GM19452 (cell line): ENCODE data around the gene ARHGAP33.

Experiments used
- ATAC-seq: cut with Tn5 transposase; IDR thresholded peaks from one replicate; pipeline ENCODE4 v1.9.1; 2021; ENCODE audit not compliant: unreplicated experiment

Gene ARHGAP33, protein sequence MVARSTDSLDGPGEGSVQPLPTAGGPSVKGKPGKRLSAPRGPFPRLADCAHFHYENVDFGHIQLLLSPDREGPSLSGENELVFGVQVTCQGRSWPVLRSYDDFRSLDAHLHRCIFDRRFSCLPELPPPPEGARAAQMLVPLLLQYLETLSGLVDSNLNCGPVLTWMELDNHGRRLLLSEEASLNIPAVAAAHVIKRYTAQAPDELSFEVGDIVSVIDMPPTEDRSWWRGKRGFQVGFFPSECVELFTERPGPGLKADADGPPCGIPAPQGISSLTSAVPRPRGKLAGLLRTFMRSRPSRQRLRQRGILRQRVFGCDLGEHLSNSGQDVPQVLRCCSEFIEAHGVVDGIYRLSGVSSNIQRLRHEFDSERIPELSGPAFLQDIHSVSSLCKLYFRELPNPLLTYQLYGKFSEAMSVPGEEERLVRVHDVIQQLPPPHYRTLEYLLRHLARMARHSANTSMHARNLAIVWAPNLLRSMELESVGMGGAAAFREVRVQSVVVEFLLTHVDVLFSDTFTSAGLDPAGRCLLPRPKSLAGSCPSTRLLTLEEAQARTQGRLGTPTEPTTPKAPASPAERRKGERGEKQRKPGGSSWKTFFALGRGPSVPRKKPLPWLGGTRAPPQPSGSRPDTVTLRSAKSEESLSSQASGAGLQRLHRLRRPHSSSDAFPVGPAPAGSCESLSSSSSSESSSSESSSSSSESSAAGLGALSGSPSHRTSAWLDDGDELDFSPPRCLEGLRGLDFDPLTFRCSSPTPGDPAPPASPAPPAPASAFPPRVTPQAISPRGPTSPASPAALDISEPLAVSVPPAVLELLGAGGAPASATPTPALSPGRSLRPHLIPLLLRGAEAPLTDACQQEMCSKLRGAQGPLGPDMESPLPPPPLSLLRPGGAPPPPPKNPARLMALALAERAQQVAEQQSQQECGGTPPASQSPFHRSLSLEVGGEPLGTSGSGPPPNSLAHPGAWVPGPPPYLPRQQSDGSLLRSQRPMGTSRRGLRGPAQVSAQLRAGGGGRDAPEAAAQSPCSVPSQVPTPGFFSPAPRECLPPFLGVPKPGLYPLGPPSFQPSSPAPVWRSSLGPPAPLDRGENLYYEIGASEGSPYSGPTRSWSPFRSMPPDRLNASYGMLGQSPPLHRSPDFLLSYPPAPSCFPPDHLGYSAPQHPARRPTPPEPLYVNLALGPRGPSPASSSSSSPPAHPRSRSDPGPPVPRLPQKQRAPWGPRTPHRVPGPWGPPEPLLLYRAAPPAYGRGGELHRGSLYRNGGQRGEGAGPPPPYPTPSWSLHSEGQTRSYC

DNA sequence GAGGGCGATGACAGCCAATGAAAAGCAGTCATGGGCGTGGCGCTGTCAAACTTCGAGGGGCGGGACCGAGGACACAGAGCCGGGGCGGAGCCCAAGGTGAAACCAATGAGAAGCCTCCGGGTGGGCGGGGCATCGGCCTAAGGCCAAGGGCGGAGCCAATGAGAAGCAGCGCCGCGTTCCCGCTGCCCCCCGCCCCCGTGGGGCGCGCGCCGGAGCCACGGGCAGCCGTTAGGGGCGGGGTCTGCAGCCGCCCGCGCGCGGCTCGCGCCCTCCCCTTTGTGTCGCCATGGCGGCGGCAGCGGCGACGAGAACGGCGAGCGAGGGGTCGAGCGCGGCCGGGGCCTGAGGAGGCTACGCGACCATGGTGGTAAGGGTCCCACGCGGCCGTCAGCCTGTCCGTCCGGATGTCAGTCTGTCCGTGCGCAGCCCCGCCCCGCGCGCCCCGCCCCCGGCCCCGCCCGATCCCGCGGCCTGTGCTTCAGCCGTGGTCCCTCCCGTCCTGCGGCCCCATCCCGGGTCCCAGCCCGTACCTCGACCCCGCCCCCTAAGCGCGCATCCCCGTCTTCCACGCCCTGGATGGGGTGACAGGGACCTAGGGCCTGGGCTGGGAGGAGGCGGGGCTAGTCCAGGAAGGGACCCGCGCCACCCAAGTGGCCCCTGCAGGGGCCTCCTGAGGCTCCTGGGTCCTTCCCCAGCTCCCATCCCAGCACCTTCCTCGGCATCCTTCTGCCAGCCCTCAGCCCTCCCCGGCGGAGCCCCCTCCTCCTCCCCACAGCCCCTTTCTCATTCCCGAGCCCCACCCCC is at the start of gene ARHGAP33:
TSS of gene ARHGAP33 (plus strand) at position 267 of the 804 bp plus-strand sequence. CDS start at position 362, 95 bp downstream.
- peak; percentile 92 for ATAC-seq

DNA sequence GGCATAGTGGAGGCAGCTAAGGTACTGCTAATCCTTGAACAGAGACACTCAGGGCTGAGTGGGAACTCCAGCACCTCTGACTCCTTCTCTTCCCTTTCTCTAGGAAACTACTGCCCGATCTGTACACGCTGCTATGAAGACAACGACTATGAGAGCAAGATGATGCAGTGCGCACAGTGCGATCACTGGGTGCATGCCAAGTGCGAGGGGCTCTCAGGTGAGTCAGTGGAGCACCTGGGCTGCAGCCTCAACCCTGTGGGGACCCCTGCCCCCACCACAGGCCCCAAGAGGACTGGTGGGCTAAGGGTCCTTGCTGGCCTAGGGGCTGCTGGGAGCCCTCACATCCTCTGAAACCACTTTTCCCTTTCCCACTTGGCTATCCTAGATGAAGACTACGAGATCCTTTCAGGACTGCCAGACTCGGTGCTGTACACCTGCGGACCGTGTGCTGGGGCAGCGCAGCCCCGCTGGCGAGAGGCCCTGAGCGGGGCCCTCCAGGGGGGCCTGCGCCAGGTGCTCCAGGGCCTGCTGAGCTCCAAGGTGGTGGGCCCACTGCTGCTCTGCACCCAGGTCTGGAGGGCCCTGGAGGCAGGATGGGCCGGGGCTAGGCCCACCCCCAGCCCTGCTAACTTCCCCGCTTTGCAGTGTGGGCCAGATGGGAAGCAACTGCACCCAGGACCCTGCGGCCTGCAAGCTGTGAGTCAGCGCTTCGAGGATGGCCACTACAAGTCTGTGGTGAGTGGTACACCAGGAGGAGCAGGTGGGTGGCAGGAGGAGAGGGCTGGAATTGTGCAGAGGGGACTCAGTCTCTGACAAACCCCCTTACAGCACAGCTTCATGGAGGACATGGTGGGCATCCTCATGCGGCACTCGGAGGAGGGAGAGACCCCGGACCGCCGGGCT is 48.1 kb upstream of the ARHGAP33 start:
- ATAC-seq, result no peak

DNA sequence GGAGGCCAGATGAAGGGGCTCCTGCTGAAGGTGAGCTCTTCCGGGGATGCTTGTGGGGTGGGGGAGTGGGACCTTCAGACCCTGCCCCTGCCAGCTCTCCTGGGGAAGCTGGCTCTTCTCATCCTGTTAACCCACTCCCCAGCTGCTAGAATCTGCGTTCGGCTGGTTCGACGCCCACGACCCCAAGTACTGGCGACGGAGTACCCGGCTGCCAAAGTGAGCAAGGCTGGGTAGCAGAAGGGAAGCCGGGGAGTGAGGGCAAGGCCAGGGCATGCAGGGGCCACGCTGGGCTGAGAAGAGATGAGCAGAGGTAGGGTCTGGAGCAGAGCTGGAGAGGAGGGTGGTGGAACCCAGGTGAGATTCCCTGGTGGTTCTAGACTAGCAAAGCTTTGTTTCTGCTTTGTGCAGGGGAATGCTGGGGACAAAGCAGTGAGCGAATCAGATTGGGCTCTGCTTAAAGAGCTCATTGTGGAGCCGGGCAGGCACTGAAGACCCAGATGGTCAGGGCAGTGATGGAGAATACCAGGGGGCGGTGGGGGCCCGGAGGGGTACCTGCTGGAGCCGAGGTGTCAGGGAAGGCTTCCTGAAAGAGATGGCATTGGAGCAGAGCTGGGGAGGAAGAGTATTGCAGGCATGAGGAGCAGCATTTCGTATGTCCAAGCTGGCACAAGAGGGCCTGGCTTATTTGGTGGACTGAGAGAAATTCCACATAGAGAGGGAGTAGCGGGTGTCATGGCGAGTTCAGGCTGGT is 47.2 kb upstream of the ARHGAP33 start:
- no peak for ATAC-seq

DNA sequence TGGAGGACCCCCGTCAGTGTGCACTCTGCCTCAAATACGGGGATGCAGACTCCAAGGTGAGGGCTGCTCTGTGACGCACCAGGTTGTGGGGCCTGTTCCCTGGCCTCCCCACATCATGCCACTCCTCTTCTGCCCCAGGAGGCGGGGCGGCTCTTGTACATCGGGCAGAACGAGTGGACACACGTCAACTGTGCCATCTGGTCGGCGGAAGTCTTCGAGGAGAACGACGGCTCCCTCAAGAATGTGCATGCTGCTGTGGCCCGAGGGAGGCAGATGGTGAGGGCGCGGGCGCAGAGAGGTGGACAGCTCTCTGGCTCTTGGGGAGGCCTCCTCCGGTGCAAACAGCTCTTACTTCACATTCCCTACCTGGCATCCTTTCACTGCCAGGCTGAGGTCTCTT is 46.3 kb upstream of the ARHGAP33 start:
- ATAC-seq, result no peak

DNA sequence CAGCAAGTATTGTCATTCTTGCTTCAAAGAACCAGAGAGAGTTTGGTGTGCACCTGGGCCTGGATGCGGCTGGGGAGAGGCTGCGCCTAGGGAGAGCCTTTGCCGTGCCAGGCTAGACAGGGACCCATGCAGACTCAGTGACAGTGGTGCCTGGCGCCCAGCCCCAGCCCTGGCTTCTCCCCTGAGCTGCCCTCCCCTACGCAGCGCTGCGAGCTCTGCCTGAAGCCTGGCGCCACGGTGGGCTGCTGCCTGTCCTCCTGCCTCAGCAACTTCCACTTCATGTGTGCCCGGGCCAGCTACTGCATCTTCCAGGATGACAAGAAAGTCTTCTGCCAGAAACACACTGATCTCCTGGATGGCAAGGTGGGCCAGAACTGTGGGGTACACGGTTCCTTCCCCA is 45.6 kb upstream of the ARHGAP33 start:
- ATAC-seq, result no peak

DNA sequence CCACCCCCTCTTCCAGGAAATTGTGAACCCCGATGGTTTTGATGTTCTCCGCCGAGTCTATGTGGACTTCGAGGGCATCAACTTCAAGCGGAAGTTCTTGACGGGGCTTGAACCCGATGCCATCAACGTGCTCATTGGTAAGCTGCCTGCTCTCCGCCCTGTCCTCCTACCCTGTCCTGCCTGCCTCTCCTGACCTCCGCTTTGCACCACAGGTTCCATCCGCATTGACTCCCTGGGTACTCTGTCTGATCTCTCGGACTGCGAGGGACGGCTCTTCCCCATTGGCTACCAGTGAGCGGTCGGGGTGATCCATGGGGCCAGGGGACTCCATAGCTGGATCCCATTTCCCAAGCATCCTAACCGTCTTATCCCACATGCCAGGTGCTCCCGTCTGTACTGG is 45.0 kb upstream of the ARHGAP33 start:
- no peak for ATAC-seq

DNA sequence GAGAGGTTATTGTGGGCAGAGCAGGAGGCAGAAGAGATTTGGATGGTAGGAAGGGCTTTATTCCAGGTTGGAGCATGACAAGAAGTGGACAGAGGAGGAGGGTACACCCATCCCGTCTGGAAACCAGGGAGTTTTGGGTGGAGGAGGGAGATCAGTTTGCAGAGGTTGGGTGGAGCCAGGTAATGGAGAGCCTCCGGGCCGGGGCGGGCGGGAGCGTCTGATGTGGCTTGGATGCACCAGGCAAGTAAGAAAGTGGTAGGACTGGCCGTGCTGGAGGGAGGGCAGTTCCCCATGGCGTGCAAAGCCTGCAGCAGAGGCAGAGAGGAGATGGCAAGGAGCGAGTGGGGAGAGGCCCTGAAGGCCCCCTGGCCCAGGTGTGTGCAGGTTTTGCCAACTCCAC is 44.0 kb upstream of the ARHGAP33 start:
- ATAC-seq, result no peak

DNA sequence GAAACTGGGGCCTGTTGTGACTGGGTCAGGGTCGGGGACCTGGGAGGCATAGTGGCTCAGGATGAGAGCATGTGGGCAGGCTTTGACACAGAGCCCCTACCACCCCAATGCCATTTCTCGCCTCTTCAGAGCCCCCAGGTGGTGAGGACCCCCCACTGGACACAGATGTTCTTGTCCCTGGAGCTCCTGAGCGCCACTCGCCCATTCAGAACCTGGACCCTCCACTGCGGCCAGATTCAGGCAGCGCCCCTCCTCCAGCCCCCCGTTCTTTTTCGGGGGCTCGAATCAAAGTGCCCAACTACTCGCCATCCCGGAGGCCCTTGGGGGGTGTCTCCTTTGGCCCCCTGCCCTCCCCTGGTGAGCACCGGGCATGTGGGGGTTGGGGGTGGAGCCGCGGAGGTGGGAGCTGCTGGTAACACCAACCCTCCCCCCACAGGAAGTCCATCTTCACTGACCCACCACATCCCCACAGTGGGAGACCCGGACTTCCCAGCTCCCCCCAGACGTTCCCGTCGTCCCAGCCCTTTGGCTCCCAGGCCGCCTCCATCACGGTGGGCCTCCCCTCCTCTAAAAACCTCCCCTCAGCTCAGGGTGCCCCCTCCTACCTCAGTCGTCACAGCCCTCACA is 43.5 kb upstream of the ARHGAP33 start:
- ATAC-seq, result no peak

DNA sequence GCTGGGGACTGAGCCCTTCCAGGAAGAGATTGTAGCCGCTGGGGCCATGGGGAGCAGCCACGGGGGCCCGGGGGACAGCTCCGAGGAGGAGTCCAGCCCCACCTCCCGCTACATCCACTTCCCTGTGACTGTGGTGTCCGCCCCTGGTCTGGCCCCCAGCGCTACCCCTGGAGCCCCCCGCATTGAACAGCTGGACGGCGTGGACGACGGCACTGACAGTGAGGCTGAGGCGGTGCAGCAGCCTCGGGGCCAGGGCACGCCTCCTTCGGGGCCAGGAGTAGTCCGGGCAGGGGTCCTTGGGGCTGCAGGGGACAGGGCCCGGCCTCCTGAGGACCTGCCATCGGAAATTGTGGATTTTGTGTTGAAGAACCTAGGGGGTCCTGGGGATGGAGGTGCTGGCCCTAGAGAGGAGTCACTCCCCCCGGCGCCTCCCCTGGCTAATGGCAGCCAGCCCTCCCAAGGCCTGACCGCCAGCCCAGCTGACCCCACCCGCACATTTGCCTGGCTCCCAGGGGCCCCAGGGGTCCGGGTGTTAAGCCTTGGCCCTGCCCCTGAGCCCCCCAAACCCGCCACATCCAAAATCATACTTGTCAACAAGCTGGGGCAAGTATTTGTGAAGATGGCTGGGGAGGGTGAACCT is 42.7 kb upstream of the ARHGAP33 start:
- no peak for ATAC-seq

DNA sequence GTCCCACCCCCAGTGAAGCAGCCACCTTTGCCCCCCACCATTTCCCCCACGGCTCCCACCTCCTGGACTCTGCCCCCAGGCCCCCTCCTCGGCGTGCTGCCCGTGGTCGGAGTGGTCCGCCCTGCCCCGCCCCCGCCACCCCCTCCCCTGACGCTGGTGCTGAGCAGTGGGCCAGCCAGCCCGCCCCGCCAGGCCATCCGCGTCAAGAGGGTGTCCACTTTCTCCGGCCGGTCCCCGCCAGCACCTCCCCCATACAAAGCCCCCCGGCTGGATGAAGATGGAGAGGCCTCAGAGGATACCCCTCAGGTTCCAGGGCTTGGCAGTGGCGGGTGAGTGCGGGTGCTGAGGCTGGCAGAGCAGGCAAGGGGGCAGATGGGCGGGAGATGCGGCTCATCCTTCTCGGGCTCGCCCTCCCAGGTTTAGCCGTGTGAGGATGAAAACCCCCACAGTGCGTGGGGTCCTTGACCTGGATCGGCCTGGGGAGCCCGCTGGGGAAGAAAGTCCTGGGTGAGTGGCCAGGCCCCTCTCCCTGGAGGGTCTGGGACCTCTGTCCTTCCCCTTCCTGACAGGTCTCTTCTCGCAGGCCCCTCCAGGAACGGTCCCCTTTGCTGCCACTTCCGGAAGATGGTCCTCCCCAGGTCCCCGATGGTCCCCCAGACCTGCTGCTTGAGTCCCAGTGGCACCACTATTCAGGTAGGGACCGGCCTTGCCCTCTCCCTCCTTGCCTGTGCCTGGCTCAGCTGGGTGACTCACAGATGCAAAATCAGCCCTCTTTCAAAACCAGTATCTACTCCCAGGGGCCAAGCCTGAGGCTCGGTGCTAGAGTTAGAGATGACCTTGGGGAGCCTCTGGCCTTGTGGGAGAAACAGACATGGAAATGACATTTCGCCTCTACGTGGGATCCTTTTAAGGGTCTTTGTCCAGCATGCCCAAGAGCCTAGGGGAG is 41.9 kb upstream of the ARHGAP33 start:
- ATAC-seq, result no peak

DNA sequence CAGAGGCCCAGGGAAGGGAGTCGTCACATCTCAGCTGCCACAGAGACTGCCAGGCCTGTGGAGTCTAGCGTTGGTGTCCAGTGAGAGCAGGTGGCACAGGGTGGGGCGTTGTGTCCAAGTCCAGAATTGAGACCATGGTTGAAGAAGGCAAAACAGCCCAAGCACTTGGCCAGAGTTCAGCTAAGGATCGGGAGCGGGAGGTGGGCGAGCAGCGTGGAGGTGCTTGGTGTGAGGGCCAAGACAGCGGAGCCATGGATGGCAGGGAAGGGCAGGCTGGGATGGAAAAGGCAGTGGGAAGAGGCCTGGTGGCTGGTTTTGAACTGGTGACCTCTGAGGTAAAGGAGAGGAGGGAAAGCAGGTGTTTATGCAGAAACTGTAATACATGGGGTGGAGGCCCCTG is 41.1 kb upstream of the ARHGAP33 start:
- ATAC-seq, result no peak

DNA sequence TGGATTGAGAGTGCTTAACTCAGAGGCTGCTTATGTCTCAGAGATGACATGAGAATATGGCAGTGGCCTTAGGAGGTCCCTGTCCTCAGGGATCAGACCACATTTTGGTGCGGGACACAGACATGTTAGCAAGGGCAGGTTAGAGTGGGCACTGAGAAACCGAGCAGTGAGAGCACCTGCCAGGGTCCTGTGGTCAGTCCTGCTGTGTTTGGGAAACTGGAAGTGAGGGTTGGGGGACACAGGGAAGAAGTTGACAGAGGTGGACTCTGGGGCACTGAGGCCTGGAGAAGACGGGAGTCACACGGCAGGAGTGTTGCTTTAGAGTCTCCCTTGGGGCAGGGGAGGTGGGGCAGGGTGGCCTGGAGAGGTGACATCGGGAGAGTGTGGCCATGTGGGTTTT is 40.5 kb upstream of the ARHGAP33 start:
- no peak for ATAC-seq

DNA sequence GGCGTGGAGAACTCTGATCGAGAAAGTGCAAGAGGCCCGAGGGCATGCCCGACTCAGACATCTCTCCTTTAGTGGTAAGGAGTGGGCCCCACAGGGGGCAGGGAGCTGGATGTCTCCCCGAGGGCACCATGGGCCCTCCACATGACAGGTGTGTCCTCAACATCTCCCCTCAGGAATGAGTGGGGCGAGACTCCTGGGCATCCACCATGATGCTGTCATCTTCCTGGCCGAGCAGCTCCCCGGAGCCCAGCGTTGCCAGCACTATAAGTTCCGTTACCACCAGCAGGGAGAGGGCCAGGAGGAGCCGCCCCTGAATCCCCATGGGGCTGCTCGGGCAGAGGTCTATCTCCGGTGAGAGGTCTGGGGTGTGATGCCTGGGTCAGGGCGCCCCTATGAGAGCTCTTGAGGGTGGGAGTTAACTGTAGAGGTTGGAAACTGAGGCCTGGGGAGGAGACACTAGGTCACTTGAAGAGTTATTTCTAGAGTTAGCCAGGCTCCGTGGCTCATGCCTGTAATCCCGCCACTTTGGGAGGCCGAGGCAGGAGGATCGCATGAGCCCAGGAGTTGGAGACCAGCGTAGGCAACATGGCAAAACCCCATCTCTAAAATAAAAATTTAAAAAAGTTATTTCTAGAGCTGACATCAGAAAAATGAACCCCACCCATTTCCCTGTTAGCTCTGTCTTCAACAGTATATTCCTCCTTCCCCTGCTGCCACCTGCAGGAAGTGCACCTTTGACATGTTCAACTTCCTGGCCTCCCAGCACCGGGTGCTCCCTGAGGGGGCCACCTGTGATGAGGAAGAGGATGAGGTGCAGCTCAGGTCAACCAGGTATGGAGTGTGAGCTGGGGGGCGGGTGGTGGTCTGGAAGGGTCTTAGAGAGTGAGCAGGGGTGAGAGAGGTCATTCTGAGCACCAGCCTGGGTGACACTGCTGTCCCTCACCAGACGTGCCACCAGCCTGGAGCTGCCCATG is 38.2 kb upstream of the ARHGAP33 start:
- ATAC-seq, result no peak

DNA sequence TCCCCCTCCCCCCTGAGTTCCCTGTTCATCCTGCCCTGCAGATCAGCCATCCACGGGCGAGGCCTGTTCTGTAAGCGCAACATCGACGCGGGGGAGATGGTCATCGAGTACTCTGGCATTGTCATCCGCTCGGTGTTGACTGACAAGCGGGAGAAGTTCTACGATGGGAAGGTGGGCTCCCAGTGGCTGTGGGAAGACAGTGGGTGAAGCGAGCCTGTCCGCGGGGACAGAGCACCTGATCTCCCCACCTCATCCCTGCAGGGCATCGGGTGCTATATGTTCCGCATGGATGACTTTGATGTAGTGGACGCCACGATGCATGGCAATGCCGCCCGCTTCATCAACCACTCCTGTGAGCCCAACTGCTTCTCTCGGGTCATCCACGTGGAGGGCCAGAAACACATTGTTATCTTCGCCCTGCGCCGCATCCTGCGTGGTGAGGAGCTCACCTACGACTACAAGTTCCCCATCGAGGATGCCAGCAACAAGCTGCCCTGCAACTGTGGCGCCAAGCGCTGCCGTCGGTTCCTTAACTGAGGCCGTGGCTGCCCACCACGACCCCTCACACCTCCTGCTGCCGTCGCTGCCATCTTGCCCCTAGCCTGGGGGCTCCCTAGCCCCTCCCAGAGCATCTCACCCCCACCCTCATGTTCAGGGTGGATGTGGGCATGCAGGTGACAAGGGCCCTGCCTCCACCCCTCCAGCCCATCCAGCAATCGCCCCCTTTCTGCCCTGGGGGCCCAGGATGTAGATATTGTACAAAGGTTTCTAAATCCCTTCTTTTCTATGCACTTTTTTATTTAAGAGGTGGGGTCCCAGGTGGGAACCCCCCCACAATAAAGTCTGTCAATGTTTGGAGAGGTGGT is 37.1 kb upstream of the ARHGAP33 start:
- ATAC-seq, result no peak

DNA sequence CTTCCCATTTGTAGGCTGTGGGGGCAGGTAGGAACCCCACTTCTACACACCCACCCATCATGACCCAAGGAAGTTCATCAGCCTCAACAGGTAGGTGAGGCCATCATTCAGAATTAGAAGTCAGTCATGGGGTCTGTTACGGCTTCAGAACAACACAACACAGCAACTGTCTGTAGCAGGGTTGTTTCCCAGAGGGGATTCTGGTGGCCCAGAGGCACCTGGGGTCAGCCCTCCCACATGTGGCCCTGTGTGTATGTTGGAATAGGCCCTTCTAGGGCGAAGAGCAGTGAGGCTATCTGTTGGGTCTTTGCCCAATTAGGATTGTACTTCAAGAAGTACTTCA is 36.5 kb upstream of the ARHGAP33 start:
- no peak for ATAC-seq
